ENCODE data around the gene FAM241B. TPM values are rescaled to one million over a fixed set of nuclear protein-coding genes. Genes with fewer than 3 reads are reported as not detected.

FAM241B gene
- total RNA-seq, 2 experiments from 2014 or later = 14.1 to 17.5 TPM

- no peak for TF ChIP-seq CTCF (IDR thresholded peaks at IDR 0.05)
- H3K27me3 Mint-ChIP-seq = no peaks in the 10 kb centered on the region
- no peaks in the 10 kb centered on the region for H3K9me3 Mint-ChIP-seq
- H3K36me3 Mint-ChIP-seq (ENCODE audit: low read depth) = no peaks in the 10 kb centered on the region
- intact Hi-C loops (cut with DNase I, micrococcal nuclease) = no loop called here
- H3K4me3 ChIP-seq (ENCODE audit: low read length) = no peak overlapping the region
- no peaks in the 10 kb centered on the region for H3K36me3 ChIP-seq (ENCODE audit: insufficient read depth, low read length)
- DNase-seq (no peak), ATAC-seq (ENCODE audit: poor library complexity) (no peak)
- no peak overlapping the region for H3K27ac ChIP-seq (ENCODE audit: low read depth in 1 of 2, low read length in 2 of 2)
- CTCF ChIA-PET = no interaction called here
- no peaks in the 10 kb centered on the region for H3K27me3 ChIP-seq (ENCODE audit: control insufficient read depth in 1 of 2, insufficient read depth in 2 of 2, low read length in 2 of 2)
- H3K4me1 ChIP-seq (ENCODE audit: insufficient read depth, low read length) = peaks cover 20% of the 10 kb centered on the region
- H3K9me3 ChIP-seq (ENCODE audit: control insufficient read depth in 1 of 2, insufficient read depth in 1 of 2, low read length in 2 of 2) = peaks cover 0 to 18% of the 10 kb centered on the region in 2 experiments
- H3K27ac Mint-ChIP-seq = no peak overlapping the region
- POLR2A ChIA-PET = no interaction called here
- H3K4me1 Mint-ChIP-seq (ENCODE audit: low read depth) = peaks cover 14% of the 10 kb centered on the region
- no peak overlapping the region for H3K4me3 Mint-ChIP-seq
Measured at GRCh38 chr10:69651362-69651761, 21.3 kb downstream of the FAM241B start.

- H3K4me1 ChIP-seq (ENCODE audit: insufficient read depth, low read length) = peaks cover 20% of the 10 kb centered on the region
- no peak overlapping the region for H3K4me3 ChIP-seq (ENCODE audit: low read length)
- H3K36me3 ChIP-seq (ENCODE audit: insufficient read depth, low read length) = no peaks in the 10 kb centered on the region
- DNase-seq (no peak), ATAC-seq (ENCODE audit: poor library complexity) (no peak)
- H3K9me3 ChIP-seq (ENCODE audit: control insufficient read depth in 1 of 2, insufficient read depth in 1 of 2, low read length in 2 of 2) = peaks cover 0 to 18% of the 10 kb centered on the region in 2 experiments
- Mint-ChIP-seq H3K4me1 (ENCODE audit: low read depth) (peaks cover 14% of the 10 kb centered on the region), H3K36me3 (ENCODE audit: low read depth) (no peaks in the 10 kb centered on the region), H3K27ac (no peak overlapping the region), H3K27me3 (peaks cover 1% of the 10 kb centered on the region), H3K4me3 (no peak overlapping the region), H3K9me3 (no peaks in the 10 kb centered on the region)
- ChIA-PET CTCF (no interaction called here), POLR2A (no interaction called here)
- TF ChIP-seq CTCF (IDR thresholded peaks at IDR 0.05) = no peak
- intact Hi-C loops (cut with DNase I, micrococcal nuclease) = no loop called here
- no peaks in the 10 kb centered on the region for H3K27me3 ChIP-seq (ENCODE audit: control insufficient read depth in 1 of 2, insufficient read depth in 2 of 2, low read length in 2 of 2)
- no peak overlapping the region for H3K27ac ChIP-seq (ENCODE audit: low read depth in 1 of 2, low read length in 2 of 2)
Measured at GRCh38 chr10:69652111-69652856, 22.2 kb downstream of the FAM241B start.

GRCh38 chr10:69652857-69653199 is 22.8 kb downstream of the FAM241B start:
- H3K4me3 Mint-ChIP-seq = no peak overlapping the region
- POLR2A ChIA-PET = no interaction called here
- H3K4me1 Mint-ChIP-seq (ENCODE audit: low read depth) = peaks cover 14% of the 10 kb centered on the region
- CTCF ChIA-PET = no interaction called here
- H3K4me3 ChIP-seq (ENCODE audit: low read length) = no peak overlapping the region
- peaks cover 0 to 18% of the 10 kb centered on the region in 2 experiments for H3K9me3 ChIP-seq (ENCODE audit: control insufficient read depth in 1 of 2, insufficient read depth in 1 of 2, low read length in 2 of 2)
- H3K9me3 Mint-ChIP-seq = no peaks in the 10 kb centered on the region
- peaks cover 0 to 2% of the 10 kb centered on the region in 2 experiments for H3K27me3 ChIP-seq (ENCODE audit: control insufficient read depth in 1 of 2, insufficient read depth in 2 of 2, low read length in 2 of 2)
- H3K4me1 ChIP-seq (ENCODE audit: insufficient read depth, low read length) = peaks cover 20% of the 10 kb centered on the region
- no peak for TF ChIP-seq CTCF (IDR thresholded peaks at IDR 0.05)
- peaks cover 7% of the 10 kb centered on the region for H3K27me3 Mint-ChIP-seq
- H3K27ac Mint-ChIP-seq = no peak overlapping the region
- ATAC-seq (ENCODE audit: poor library complexity) (no peak), DNase-seq (no peak)
- no peaks in the 10 kb centered on the region for H3K36me3 ChIP-seq (ENCODE audit: insufficient read depth, low read length)
- H3K36me3 Mint-ChIP-seq (ENCODE audit: low read depth) = no peaks in the 10 kb centered on the region
- intact Hi-C loops (cut with DNase I, micrococcal nuclease) = no loop called here
- H3K27ac ChIP-seq (ENCODE audit: low read depth in 1 of 2, low read length in 2 of 2) = no peak overlapping the region
